Brain microvascular endothelial cell (primary cell): ENCODE measurements around the gene HMGXB4.

Experiments used
- DNase-seq: peaks from one replicate; pipeline ENCODE4 v3.0.0-alpha.2; 2020
- H3K27ac ChIP-seq: fragments of 250-450 bp; sonication (Bioruptor Pico); 2 replicates; pipeline ENCODE4 v1.5.1; 2020; ENCODE audit warnings: mild to moderate bottlenecking, moderate library complexity
- H3K27me3 ChIP-seq: fragments of 250-450 bp; sonication (Bioruptor Pico); replicated peaks from 2 replicates; pipeline ENCODE4 v1.5.1; 2020; ENCODE audit warnings: mild to moderate bottlenecking
- H3K36me3 ChIP-seq: fragments of 250-450 bp; sonication (Bioruptor Pico); replicated peaks from 2 replicates; pipeline ENCODE4 v1.5.1; 2020; ENCODE audit warnings: mild to moderate bottlenecking
- H3K4me3 ChIP-seq: 2 replicates; pipeline ENCODE4 v1.5.1; 2011; ENCODE audit warnings: low read depth, mild to moderate bottlenecking, control low read depth, low read length, moderate library complexity
- CTCF ChIP-seq: IDR thresholded peaks from 2 replicates; pipeline ENCODE4 v1.5.1; 2011; ENCODE audit warnings: low read depth, mild to moderate bottlenecking, moderate library complexity, low read length, control low read depth, inconsistent platforms; ENCODE audit errors: missing control alignments
- in situ Hi-C: cut with HindIII; loops from 2 replicates; pipeline ENCODE4 v1.10.0; 2017; ENCODE audit warnings: low sequenced_read_pairs, low pct_ligation_motif_present

Gene HMGXB4

GRCh38 chr22:35307892-35308291, 50.6 kb downstream of the HMGXB4 start:
- in situ Hi-C loops = no loop called here
- Histone ChIP-seq H3K36me3 (no peaks in the 10 kb centered on the region), H3K4me3 (no peak overlapping the region), H3K27ac (no peak overlapping the region), H3K27me3 (no peaks in the 10 kb centered on the region)
- DNase-seq = no peak
- no peak for TF ChIP-seq CTCF

- no peaks in the 10 kb centered on the region for H3K36me3 ChIP-seq
- no peak for DNase-seq
- TF ChIP-seq CTCF = no peak
- no peak overlapping the region for H3K27ac ChIP-seq
- in situ Hi-C loops = no loop called here
- H3K27me3 ChIP-seq = no peaks in the 10 kb centered on the region
- H3K4me3 ChIP-seq = no peak overlapping the region
Observed at GRCh38 chr22:35308480-35309021, 51.3 kb downstream of the HMGXB4 start.

GRCh38 chr22:35310556-35311550, 53.6 kb downstream of the HMGXB4 start:
- no peaks in the 10 kb centered on the region for H3K27me3 ChIP-seq
- no peak overlapping the region for H3K27ac ChIP-seq
- no peaks in the 10 kb centered on the region for H3K36me3 ChIP-seq
- in situ Hi-C loops = no loop called here
- DNase-seq = no peak
- no peak for TF ChIP-seq CTCF
- no peak overlapping the region for H3K4me3 ChIP-seq

GRCh38 chr22:35311551-35311999, 54.3 kb downstream of the HMGXB4 start:
- Histone ChIP-seq H3K4me3 (no peak overlapping the region), H3K36me3 (no peaks in the 10 kb centered on the region), H3K27me3 (no peaks in the 10 kb centered on the region), H3K27ac (no peak overlapping the region)
- in situ Hi-C loops = no loop called here
- no peak for DNase-seq
- no peak for TF ChIP-seq CTCF

- H3K27ac ChIP-seq = peak overlapping the region; percentile 72
- no peaks in the 10 kb centered on the region for H3K27me3 ChIP-seq
- no peaks in the 10 kb centered on the region for H3K36me3 ChIP-seq
- no peak for TF ChIP-seq CTCF
- peak; percentile 72 for DNase-seq
- in situ Hi-C loops = no loop called here
- no peak overlapping the region for H3K4me3 ChIP-seq
Observed at GRCh38 chr22:35312198-35313059, 55.1 kb downstream of the HMGXB4 start.
